Measurements from ENCODE around the gene KASH5.

KASH5 gene

DNA sequence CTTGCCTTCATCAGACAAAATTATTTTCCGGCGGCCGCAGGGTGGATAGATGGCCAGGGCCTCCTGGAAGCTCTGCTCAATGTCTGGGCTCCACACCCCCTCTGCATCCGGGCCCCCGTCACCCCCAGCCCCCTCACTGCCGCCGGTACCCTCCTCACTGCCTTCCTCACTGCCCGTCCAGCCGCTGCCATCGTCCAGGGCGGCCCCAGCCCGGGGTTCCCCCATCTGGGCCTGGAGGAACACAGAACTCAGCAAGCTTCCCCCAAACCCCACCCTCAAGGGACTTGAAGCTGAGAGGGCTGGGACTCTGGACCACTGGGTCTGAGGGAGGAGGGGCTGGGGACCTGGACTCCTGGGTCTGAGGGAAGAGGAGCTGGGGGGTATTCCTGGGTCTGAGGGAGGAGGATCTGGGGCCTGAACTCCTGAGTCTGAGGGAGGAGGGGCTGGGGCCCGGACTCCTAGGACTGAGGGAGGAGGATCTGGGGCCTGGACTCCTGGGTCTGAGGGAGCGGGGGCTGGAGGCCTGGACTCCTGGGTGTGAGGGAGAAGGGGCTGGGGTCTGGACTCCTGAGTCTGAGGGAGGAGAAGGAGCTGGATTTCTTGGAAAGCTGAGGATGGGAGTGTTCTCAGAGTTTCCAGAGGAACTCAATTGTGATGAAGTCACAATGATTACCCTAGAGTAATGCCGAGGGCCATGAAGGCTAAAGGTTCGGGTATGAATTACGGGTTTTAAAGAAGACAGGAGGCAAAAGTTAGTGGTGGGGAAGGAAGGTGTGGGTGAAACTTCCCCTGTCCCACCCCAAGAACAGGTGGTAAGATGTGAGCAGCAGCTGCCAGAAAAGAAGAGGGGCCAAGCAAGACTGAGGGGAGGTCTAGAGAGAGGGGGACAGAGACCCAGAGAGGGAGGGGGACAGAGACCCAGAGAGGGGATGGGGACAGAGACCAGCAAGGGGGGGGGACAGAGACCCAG, 27.9 kb upstream of the KASH5 start:
- Histone ChIP-seq H3K4me3 (peak overlapping the region; percentile 98), H3K9me3 (ENCODE audit: low read depth, low read length) (no peaks in the 10 kb centered on the region), H3K36me3 (ENCODE audit: insufficient read depth, low read length) (peaks cover 51% of the 10 kb centered on the region), H3K9ac (ENCODE audit: insufficient read length) (peak overlapping the region; percentile 99), H3K27ac (peak overlapping the region; percentile 98)
- TF ChIP-seq FOXP2 (optimal IDR thresholded peaks at IDR 0.05; ENCODE audit: control extremely low read depth, extremely low read length, insufficient read depth) (no peak), POLR2AphosphoS5 (IDR thresholded peaks at IDR 0.05; ENCODE audit: borderline replicate concordance, low read depth, low read length) (no peak), EZH2 (IDR thresholded peaks at IDR 0.05) (no peak)
- no peak for DNase-seq (ENCODE audit: low read depth, low spot score)

DNA sequence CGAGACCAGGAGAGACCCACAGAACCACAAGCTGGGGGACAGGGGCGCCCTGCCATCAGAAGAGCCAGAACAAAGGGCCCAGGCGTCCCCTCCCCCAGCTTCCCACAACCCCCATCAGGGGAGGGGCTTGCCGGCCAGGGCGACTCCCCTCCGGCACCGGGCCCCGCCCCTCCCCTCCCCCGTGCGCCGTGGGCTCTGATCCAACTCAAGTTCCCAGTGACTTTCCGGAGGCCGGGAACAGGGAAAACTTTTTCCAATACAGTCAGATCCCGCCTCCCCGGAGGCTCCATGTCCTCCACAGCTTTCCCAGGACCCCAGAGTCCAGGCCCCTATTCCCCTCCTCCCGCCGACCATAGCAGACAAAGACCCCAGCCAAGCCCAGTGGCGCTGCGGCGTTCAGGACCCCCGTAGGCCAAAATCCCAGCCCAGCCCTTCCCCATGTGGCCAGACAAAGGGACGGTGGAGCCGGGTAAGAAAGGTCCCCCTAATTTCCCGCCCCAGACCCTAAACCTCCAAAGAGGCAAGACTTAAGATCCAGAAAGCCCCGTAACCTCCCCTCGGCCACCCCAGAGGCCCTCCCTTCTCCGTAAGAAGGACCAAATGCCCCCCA, 26.5 kb upstream of the KASH5 start:
- peak overlapping the region; percentile 98 for H3K4me3 ChIP-seq
- H3K9ac ChIP-seq (ENCODE audit: insufficient read length): peak overlapping the region; percentile 99
- H3K27ac ChIP-seq: peak overlapping the region; percentile 98
- peaks cover 37% of the 10 kb centered on the region for H3K36me3 ChIP-seq (ENCODE audit: insufficient read depth, low read length)
- DNase-seq (ENCODE audit: low read depth, low spot score): peak; percentile 85
- TF ChIP-seq POLR2AphosphoS5 (IDR thresholded peaks at IDR 0.05; ENCODE audit: borderline replicate concordance, low read depth, low read length): peak; percentile 82
- TF ChIP-seq FOXP2 (optimal IDR thresholded peaks at IDR 0.05; ENCODE audit: control extremely low read depth, extremely low read length, insufficient read depth): no peak
- no peaks in the 10 kb centered on the region for H3K9me3 ChIP-seq (ENCODE audit: low read depth, low read length)

DNA sequence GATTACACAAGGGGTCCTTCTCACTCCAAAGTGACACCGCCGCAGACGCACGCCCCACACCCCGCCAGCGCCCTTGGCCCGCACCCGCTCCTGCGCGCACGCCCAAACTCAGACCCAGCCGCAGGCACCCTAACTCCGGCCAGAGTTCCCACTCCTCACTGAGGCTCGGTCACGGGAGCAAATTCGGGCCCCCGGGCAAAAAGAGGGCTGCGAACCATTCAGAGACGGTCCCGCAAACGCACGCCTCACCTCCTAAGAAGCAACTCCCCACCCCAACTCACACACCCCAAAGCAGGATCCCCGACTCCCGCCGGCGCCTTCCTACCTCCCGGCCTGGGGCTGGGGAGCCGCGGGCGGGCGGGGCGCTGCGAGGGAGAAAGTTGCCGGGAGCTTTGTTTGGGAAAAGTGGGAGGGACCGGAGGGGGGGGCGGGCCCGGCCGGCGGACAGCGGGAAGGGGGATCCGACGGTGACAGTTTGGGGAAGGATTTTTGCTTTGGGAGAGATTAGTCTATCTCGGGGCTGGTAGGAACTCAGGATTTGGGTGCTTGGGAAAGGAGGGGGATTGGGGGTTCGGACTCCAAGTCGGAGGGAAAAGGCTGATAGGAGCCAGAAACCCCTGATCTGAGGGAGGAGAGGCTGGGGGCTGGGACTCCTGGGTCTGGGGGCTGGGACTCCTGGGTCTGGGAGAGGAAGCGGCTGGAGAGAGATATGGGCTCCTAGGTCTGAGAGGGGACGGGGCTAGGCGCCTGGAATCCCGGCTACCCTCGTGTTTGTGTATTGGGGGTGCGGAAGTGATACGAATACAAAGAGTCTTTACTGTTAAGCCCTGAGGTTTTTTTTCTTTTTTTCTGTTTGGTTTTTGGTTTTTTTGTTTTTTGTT, 25.8 kb upstream of the KASH5 start, which contains the start of gene TEAD2:
Gene TEAD2 (minus strand): TSS at position 369 of the 881 bp plus-strand sequence. CDS start 2,341 bp downstream, outside the sequence.
- peak within 1 kb of the TSS; percentile 98 for H3K27ac ChIP-seq
- no peaks in the 10 kb centered on the region for H3K9me3 ChIP-seq (ENCODE audit: low read depth, low read length)
- H3K9ac ChIP-seq (ENCODE audit: insufficient read length): peak within 1 kb of the TSS; percentile 99
- TF ChIP-seq FOXP2 (optimal IDR thresholded peaks at IDR 0.05; ENCODE audit: control extremely low read depth, extremely low read length, insufficient read depth) (no peak), EZH2 (IDR thresholded peaks at IDR 0.05) (no peak), POLR2AphosphoS5 (IDR thresholded peaks at IDR 0.05; ENCODE audit: borderline replicate concordance, low read depth, low read length) (peak; percentile 79)
- H3K36me3 ChIP-seq (ENCODE audit: insufficient read depth, low read length): peaks cover 30% of the 10 kb centered on the region
- H3K4me3 ChIP-seq: peak within 1 kb of the TSS; percentile 98
- DNase-seq (ENCODE audit: low read depth, low spot score): no peak

DNA sequence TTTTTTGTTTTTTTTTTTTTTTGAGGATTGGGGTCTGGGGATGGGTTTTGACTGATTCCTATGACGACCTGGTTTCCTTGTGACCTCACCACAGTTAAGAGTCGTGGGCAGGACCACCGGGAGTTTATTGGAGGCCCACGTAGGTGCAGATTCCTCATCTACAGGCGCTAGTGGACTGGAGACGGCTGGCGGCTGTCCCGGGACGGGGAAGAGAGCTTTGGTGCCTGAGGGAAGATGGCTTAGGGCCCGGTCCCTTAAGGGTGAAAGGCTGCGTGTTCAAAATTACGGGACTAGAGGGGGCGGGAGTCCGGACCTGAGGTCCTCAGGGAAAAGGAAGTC, 25.2 kb upstream of the KASH5 start:
- Histone ChIP-seq H3K27ac (peak overlapping the region; percentile 98), H3K9ac (ENCODE audit: insufficient read length) (peak overlapping the region; percentile 99), H3K4me3 (peak overlapping the region; percentile 98), H3K36me3 (ENCODE audit: insufficient read depth, low read length) (peaks cover 24% of the 10 kb centered on the region), H3K9me3 (ENCODE audit: low read depth, low read length) (no peaks in the 10 kb centered on the region)
- TF ChIP-seq POLR2AphosphoS5 (IDR thresholded peaks at IDR 0.05; ENCODE audit: borderline replicate concordance, low read depth, low read length): no peak
- no peak for TF ChIP-seq FOXP2 (optimal IDR thresholded peaks at IDR 0.05; ENCODE audit: control extremely low read depth, extremely low read length, insufficient read depth)
- no peak for TF ChIP-seq EZH2 (IDR thresholded peaks at IDR 0.05)
- no peak for DNase-seq (ENCODE audit: low read depth, low spot score)

DNA sequence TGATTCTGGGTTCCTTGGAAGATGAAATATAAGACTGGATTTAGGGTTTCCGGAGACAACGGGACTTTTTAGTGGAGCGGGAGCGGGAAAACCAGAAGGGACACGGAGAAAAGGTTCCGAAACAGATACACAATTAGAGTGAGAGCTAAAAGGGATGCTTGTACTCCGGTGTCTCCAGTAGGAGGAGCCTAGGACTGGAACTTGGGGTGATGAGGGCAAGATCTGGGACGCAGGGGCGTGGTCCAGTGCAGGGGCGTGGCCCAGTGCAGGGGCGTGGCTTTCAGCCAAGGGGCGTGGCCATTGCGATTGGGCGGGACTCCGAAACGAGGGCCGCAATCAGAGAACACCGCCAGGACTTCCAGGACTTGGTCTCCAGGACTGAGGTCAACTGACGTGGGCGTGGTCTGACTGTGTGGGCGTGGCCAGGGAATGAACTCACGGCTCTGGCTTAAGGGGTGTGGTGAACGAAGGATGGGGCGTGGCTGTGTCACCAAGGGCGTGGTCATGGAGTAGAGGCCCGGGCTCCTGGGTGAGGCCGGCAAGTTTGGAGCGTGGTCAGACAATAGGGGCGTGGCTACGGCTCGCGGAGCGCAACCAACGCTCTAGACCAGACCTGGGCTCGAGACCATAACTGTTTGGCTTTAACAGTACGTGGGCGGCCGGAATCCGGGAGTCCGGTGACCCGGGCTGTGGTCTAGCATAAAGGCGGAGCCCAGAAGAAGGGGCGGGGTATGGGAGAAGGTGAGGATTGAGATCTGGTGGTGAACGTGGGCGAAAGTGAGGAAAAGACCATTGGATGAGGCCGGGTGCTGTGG, 24.6 kb upstream of the KASH5 start, which contains the start of gene DKKL1:
Gene DKKL1 (plus strand): TSS at position 610 of the 815 bp plus-strand sequence. CDS start 122 bp downstream, at position 732.
- TF ChIP-seq POLR2AphosphoS5 (IDR thresholded peaks at IDR 0.05; ENCODE audit: borderline replicate concordance, low read depth, low read length) (peak; percentile 81), EZH2 (IDR thresholded peaks at IDR 0.05) (no peak), FOXP2 (optimal IDR thresholded peaks at IDR 0.05; ENCODE audit: control extremely low read depth, extremely low read length, insufficient read depth) (peak; percentile 16)
- Histone ChIP-seq H3K9ac (ENCODE audit: insufficient read length) (peak within 1 kb of the TSS; percentile 99), H3K4me3 (peak within 1 kb of the TSS; percentile 98), H3K9me3 (ENCODE audit: low read depth, low read length) (no peaks in the 10 kb centered on the region), H3K27ac (peak within 1 kb of the TSS; percentile 98), H3K36me3 (ENCODE audit: insufficient read depth, low read length) (peaks cover 18% of the 10 kb centered on the region)
- peak; percentile 94 for DNase-seq (ENCODE audit: low read depth, low spot score)

DNA sequence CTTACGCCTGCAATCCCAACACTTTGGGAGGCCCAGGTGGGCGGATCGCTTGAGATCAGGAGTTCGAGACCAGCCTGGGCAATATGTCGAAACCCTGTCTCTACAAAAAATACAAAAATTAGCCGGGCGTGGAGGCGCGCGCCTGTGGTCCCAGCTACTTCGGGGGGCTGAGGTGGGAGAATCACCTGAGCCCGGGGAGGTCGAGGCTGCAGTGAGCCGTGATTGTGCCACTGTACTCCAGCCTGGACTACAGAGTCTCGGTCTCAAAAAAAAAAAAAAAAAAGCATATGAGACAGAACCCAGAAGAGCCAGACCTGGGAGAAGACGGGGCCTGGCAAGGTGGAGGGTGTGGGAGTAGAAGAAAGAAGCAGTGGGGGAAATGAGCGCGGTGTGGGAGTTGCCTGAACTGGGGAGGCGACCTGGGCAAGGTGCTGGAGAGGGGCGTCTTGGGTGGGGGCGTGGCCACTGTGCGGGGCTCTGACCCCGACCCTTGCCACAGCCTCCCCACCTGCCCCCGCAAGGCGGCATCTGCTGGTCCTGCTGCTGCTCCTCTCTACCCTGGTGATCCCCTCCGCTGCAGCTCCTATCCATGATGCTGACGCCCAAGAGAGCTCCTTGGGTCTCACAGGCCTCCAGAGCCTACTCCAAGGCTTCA, 23.8 kb upstream of the KASH5 start:
- DNase-seq (ENCODE audit: low read depth, low spot score): no peak
- H3K27ac ChIP-seq: peak overlapping the region; percentile 98

More for the DNA sequence above, 23.8 kb upstream of the KASH5 start:
- Histone ChIP-seq H3K36me3 (ENCODE audit: insufficient read depth, low read length) (peaks cover 10% of the 10 kb centered on the region), H3K9ac (ENCODE audit: insufficient read length) (peak overlapping the region; percentile 43), H3K9me3 (ENCODE audit: low read depth, low read length) (no peaks in the 10 kb centered on the region), H3K4me3 (peak overlapping the region; percentile 98)
- no peak for TF ChIP-seq FOXP2 (optimal IDR thresholded peaks at IDR 0.05; ENCODE audit: control extremely low read depth, extremely low read length, insufficient read depth)
- TF ChIP-seq EZH2 (IDR thresholded peaks at IDR 0.05): no peak
- no peak for TF ChIP-seq POLR2AphosphoS5 (IDR thresholded peaks at IDR 0.05; ENCODE audit: borderline replicate concordance, low read depth, low read length)

All from SK-N-MC (cell line).